HG02642 (cell line): Measurements from ENCODE around the gene GABRA4.

Experiments used
- ATAC-seq: cut with Tn5 transposase; IDR thresholded peaks from one replicate; pipeline ENCODE4 v1.9.1; 2021; ENCODE audit warnings: mild to moderate bottlenecking; ENCODE audit not compliant: unreplicated experiment, poor library complexity

GABRA4 gene

DNA sequence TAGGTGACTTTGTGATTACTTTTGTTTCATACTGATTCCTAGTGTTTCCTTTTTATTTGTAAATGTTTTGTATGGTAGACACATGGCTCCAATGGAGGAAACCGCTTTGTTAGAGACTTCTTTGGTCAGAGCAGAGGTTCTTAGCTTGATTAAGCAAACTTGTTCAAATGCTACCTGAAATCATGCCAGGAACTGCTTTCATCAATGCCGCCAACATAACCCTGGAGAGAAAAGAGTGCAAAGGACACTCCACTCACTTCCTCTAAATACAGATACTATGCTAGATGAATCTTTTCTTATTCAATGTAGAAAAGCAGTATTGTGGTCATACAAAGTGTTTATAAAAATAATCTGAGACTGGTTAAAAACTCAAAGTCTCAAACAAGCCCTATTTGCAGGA, 58.7 kb downstream of the GABRA4 start:
- ATAC-seq, result no peak

GRCh38 chr4:46933686-46934085, 59.7 kb downstream of the GABRA4 start:
- no peak for ATAC-seq

DNA sequence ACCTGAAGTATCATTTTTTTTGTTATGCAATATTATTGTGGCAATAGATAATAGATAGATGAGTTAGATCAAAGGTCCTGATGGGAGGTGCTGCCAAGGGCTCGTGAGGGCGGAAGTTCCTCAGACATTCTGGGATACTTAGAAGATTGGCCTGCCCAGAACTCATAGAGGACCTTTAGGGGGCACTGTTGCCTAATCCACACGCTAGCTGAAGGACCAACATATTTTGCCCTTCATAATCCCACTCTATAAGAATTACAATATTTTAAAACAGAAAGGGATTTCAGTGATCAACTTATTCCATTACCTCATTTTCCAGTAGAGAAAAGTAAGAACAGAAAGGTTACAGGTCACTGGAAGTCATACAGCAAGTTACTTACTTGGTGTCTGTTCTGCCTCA, 61.4 kb downstream of the GABRA4 start:
- ATAC-seq, result peak; percentile 74

GRCh38 chr4:46930891-46931290, 62.5 kb downstream of the GABRA4 start:
- no peak for ATAC-seq

DNA sequence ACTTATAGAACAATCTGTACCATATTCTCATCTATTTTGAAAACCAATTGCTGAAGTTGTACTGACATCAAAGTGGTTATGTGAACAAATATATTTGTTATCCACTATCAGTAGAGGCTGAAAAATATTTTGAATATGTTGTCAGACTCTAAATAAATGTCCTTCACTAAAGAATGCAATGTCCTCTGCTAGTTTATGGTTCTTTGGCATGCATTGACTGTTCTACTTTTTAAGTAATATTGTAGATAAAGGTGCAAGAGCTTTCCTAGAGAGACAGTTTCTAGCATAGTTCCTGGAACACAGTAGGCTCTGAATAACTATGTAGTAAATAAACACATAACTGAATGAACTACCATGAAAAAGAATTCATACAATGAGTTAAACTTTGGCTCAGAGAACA, 66.2 kb downstream of the GABRA4 start:
- no peak for ATAC-seq

GRCh38 chr4:46924789-46925529, 68.4 kb downstream of the GABRA4 start:
- no peak for ATAC-seq

DNA sequence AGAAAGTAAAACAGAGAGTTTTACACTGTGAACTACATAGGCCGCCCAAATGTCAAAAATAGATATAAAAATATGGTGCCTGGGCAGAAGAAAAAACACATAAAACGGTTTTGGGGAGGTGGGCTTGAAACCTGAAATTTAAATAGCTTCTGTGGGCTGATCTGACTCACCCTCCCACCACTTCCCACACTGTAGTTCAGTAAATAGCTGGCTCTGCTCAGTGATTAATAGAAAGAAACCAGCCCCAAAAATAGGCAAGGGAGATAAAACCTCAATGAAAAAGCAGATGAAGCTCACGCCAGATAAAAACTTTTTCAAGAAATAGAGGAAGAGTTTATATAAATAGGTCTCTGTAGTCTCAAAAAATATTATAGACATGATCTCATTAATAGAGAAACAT, 71.2 kb downstream of the GABRA4 start:
- no peak for ATAC-seq

DNA sequence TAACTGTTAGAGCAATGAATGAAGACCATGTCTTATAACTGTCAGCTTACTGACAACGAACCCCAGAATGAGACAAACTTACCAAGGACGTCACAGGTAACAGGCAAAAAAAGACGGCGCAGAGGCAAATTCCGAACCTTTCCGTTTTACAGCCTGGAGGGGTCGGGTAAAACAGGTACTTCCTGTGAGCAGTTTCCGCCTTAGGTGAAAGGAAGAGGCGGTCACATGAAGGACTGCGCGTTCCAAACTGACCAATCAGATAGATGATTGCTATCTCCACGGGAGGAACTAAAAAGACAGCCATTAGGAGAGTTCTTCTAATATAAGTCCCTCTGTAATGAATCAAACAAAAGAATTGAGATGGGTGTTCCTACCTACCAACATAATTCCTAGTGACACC, 84.3 kb downstream of the GABRA4 start, which contains the start of gene COX7B2:
COX7B2 (minus strand) TSS at position 168 of the 400 bp plus-strand sequence. CDS start 174,053 bp downstream, outside the sequence.
- no peak for ATAC-seq

- no peak for ATAC-seq
Observed at GRCh38 chr4:46908148-46908547, 85.2 kb downstream of the GABRA4 start.

GRCh38 chr4:46900082-46900481, 93.3 kb downstream of the GABRA4 start:
- ATAC-seq, result no peak

DNA sequence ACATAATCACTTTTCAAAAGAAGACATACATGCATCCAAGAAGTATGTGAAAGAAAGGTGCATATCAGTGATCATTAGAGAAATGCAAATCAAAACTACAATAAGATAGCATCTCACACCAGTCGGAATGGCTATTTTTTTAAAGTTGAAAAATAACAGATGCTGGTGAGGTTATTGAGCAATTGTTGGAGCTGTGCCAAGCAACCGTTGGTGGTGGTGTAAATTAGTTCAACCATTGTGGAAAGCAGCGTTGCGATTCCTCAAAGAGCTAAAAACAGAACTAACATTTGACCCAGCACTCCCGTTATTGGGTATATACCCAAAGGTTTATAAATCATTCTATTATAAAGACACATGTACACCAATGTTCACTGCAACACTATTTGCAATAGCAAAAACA, 98.6 kb downstream of the GABRA4 start:
- ATAC-seq, result no peak

DNA sequence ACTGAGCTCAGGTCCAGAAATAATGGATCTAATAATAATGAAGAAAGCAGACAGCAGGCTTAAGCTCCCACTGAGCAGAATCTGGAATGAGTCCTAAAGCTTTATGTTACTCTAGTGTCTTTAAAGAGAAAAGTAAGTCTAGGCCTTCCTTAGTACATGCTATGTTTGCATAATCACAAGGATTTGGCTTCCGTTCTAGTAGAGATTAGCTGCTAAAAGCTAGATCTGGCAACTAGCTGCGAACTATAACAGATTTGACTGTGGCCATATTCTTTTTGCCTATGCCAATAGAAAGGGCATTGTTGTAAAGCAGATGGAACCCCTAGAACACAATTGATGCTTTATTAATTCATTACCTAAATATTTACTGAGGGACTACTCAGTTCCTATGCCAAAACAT, 103.3 kb downstream of the GABRA4 start:
- no peak for ATAC-seq

- no peak for ATAC-seq
Observed at GRCh38 chr4:46889410-46889809, 104.0 kb downstream of the GABRA4 start.

DNA sequence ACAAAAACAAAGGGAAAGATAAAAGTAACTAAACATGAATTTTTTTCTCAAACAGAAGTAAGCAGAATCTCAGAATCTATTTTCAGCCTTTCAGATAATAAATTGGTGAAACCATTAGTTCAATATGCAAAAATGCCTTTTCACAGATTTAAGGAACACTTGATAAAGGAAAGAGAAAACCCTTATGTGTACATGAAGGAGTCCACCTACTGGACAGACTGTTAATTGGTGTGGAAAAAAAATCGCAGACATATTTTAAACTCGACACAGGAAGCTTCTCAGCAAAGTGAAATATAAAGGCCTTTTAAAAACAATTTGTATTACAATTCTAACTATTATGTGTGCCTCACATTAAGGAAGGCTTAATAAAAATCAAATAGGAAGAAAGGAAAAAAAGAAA, 106.7 kb downstream of the GABRA4 start:
- no peak for ATAC-seq

DNA sequence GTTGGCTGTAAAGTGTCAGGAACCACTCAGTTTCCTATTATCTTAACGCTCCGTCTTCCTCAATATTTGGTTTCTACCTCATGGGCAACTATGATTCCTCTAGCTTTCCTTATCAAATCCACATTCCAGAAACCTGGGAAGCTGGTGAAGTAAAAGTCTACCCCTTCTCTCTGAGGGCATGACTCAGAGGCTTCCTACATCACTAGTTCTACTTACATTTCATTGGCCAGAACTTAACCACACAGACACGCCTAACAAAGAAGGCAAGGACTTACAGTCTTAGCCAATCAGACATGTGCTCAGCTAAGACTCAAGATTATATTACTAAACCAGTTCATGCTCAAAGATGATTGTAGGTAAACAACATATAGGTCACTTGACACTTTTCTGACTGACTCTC, 114.7 kb downstream of the GABRA4 start:
- ATAC-seq, result no peak

- ATAC-seq, result no peak
Observed at GRCh38 chr4:46874811-46875210, 118.6 kb downstream of the GABRA4 start.

GRCh38 chr4:46870411-46870810, 123.0 kb downstream of the GABRA4 start:
- ATAC-seq, result no peak
